ENCODE measurements around the gene NTM.

- TF ChIP-seq, protein P1, sequence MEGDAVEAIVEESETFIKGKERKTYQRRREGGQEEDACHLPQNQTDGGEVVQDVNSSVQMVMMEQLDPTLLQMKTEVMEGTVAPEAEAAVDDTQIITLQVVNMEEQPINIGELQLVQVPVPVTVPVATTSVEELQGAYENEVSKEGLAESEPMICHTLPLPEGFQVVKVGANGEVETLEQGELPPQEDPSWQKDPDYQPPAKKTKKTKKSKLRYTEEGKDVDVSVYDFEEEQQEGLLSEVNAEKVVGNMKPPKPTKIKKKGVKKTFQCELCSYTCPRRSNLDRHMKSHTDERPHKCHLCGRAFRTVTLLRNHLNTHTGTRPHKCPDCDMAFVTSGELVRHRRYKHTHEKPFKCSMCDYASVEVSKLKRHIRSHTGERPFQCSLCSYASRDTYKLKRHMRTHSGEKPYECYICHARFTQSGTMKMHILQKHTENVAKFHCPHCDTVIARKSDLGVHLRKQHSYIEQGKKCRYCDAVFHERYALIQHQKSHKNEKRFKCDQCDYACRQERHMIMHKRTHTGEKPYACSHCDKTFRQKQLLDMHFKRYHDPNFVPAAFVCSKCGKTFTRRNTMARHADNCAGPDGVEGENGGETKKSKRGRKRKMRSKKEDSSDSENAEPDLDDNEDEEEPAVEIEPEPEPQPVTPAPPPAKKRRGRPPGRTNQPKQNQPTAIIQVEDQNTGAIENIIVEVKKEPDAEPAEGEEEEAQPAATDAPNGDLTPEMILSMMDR (IDR thresholded peaks at IDR 0.05; ENCODE audit: poor library complexity, severe bottlenecking): no peak
- TF ChIP-seq EZH2 (IDR thresholded peaks at IDR 0.05; ENCODE audit: borderline replicate concordance, insufficient read depth, low read length, poor library complexity, severe bottlenecking) (no peak), REST (IDR thresholded peaks at IDR 0.05; ENCODE audit: borderline replicate concordance) (no peak), EP300 (conservative IDR thresholded peaks at IDR 0.05; ENCODE audit: poor library complexity, severe bottlenecking) (no peak), MXI1 (conservative IDR thresholded peaks at IDR 0.05; ENCODE audit: poor library complexity, severe bottlenecking) (no peak), RAD21 (conservative IDR thresholded peaks at IDR 0.05) (no peak), POLR2AphosphoS5 (IDR thresholded peaks at IDR 0.05) (peak; percentile 40), SMC3 (conservative IDR thresholded peaks at IDR 0.05; ENCODE audit: poor library complexity) (no peak), TAF1 (IDR thresholded peaks at IDR 0.05; ENCODE audit: low read depth) (no peak)
These were observed 665.4 kb downstream of the NTM start for GRCh38 chr11:132035766-132036165.

Data from neural cell (in vitro differentiated cells).